ENCODE measurements around the gene TRMT2A.

DNA sequence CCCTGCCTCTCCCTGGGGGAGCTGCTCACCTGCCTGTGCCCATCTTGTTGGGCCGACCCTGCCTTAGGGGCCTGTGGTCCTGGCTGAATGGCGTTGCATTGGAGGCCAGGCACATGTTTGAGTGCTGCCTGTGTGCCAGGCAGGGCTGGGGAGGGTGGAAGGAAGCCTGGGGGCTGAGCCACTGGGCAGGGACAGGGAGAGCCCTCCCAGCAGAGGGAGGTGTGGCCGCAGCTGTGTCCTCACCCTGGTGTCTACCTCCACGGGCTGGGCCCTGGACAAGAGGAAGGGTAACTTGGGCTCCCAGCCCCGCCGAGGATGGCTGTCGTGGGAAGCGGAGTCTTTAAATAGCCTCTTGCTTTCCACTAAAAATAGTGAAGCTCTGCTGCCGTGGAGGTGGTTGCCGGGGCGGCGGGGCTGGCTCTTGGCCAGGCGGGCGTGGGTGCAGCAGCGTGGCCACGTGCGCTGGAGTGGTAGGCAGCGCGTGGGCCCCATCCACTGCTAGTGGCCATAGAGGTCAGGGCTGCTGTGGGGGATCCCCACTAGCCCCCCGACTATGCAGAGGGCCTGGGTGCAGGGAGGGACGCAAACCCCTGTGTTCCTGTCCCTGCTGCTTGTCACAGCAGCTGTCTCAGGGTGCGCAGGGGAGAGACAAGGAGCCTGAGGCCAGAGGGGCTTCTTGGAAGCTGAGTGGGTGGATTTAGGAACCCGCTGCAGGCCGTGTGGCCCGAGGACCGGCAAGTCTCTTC, 20.8 kb upstream of the TRMT2A start:
- TF ChIP-seq POLR2AphosphoS5 (IDR thresholded peaks at IDR 0.05; ENCODE audit: low read depth, low read length) (no peak), POLR2A (IDR thresholded peaks at IDR 0.05; ENCODE audit: low read depth, low read length) (no peak), TAF1 (IDR thresholded peaks at IDR 0.05; ENCODE audit: borderline replicate concordance, low read depth, low read length) (no peak)

Measured in GM12892 (cell line).